Stimulated activated CD8-positive, alpha-beta memory T cell treated with anti-CD3 and anti-CD28 coated beads, Interleukin-2, amount 100 ng/mL, for 48 hours (primary cell): ENCODE measurements around the gene RYR2.
"Not testable (repeated sequence)": the region's sequence is repeated elsewhere in the genome, so short reads cannot be mapped to it uniquely, and the experiment has no call there.

ENCODE experiments used
- DNase-seq, 2 donors: peaks; one replicate each; pipeline ENCODE4 v3.0.0-alpha.2; 2020; ENCODE audit warnings: low read depth in 2 of 2

The RYR2 gene

DNA sequence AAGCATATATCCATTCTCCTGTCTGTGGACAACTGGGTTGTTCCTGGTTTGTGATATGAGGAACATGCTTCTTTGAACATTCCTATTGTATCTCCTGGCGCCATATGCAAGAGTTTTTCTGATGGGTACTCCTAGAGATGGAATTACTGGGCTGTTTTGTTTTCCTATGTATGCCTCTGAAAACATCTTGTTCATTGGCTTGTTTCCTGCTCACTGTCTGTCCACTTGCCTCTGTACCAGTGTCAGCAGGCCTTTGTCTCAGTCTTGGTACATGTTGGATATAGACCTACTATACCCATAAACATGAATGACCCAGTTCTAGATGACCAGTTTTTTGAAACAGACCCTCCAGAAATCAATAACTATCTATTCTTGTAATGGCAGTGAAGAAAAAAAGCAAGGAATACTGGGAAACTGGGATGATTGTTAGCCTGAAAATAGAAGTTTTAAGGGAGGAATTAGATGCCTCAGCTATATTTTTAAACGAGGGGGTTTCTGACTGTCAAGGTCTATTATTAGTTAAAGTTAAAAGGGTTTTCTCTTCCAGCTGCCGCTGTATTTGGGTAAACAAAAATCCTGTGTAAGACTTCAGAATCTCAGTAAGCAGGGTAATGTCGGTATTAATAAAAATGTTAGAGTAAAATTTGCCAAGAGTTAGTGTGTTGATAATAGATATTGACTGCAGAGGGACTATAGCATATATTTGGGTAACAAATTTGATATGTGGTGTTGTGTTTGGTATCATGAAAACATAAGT lies 103.6 kb downstream of the RYR2 start:
- no peak for DNase-seq

DNA sequence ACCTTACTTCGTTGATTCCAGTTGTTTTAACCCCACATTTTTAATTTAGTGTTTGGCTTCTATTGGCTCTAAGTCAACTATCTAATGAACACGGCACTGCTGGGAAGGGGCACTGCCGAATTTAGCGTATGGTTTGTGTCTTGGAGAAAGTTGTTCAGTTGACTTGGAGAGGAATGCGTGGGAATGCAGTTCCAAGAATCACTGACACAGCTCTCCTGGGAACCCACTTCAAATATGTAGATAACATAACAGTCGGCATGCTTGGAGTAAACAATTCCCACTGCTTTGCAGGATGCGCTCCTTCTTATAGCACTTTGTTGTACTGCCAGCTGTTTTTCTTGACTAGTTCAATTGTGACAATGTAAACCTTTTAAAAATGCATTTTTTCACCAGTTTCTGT lies 104.3 kb downstream of the RYR2 start:
- no peak for DNase-seq

DNA sequence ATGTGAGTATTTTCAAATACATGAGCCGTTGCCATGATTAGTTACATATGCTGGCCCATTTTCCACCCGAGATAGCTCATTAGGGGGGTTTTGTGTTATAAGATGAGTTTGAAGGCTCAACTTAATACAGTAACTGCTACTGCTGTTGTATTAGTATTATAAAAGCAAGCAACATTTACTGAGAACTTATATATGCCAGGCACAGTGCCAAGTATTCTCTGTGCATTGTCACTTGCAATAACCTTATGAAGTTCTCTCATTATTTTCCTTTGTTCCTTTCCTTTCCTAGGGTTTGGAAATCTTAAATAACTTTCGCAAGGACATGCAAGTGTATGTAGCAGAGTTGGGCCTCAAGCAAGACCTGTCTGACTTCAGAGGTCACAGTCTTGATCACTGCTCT lies 107.9 kb downstream of the RYR2 start:
- DNase-seq: no peak

DNA sequence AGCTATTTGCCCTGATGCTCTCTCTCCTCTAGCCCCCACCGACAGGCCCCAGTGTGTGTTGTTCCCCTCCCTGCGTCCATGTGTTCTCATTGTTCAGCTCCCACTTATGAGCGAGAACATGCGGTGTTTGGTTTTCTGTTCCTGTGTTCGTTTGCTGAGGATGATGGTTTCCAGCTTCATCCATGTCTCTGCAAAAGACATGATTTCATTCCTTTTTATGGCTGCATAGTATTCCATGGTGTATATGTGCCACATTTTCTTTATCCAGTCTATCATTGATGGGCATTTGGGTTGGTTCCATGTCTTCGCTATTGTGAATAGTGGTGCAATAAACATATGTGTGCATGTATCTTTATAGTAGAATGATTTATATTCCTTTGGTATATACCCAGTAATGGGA lies 110.0 kb downstream of the RYR2 start:
- not testable (repeated sequence) for DNase-seq

- no peak for DNase-seq
Observed at GRCh38 chr1:237152506-237153335, 110.7 kb downstream of the RYR2 start.

DNA sequence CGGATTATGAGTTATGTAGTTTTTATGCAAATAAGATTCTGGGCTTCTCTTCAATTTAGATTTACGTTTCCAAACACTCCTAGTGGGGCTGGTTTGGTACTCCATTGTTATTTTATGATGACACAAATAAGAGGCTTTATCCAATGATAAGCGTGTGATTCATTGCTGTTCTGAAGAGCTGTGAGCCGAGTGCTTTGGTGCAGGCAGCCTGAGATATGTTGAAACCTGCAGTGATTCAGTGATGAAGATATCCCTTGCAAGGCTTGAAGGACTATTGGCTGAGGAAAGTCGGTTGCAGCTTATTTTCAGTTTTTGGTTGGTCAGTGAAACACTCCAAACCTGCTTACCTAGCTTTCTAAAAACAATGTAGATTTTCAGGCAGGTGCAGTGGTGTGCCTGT lies 112.2 kb downstream of the RYR2 start:
- DNase-seq: no peak

DNA sequence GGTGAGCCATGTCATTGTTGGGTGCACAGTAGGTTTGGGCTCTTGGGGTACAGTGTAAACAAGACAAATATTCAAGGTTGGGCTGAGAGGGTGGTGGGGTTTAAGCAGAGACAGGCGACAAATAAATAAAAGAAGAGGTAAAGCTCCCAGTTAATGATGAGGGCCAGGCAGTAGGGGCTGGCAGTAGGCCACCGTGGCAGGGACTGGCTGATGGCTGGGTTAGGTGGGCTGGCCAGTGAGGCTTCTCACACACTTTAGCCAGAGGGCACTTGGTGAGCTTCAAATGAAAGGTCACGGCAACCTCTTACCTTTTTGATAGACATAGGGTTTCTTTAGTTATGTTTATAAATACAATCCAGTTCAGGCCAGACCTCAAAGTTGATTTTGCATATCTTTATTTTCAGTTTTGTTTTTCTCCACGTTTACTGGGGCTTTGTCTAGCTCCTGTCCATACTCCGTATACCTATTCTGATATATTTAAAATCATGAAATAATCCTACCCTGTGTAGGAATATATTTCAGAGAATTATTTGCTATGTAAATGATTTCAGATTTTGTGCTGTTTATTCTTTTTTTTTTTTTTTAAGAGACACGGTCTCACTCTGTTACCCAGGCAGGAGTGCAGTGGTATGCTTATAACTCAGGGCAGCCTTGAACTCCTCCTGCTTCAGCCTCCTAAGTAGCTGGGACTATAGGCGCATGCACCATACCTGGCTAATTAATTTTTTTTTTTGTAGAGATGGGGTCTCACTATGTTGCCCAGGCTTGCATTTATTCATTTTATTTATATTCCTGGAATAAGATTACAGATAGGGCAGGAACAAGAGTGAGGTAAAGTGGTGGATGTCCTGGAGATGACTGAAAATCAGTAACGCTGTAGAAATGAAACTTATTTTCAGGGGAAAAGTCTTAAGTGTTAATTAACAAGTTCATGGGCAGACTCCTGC lies 122.7 kb downstream of the RYR2 start:
- no peak for DNase-seq

- no peak for DNase-seq
Observed at GRCh38 chr1:237166086-237166485, 124.1 kb downstream of the RYR2 start.

GRCh38 chr1:237166593-237167101 lies 124.7 kb downstream of the RYR2 start:
- no peak for DNase-seq

- no peak for DNase-seq
Observed at GRCh38 chr1:237170149-237170548, 128.2 kb downstream of the RYR2 start.

GRCh38 chr1:237171454-237172117 lies 129.6 kb downstream of the RYR2 start:
- DNase-seq: no peak

DNA sequence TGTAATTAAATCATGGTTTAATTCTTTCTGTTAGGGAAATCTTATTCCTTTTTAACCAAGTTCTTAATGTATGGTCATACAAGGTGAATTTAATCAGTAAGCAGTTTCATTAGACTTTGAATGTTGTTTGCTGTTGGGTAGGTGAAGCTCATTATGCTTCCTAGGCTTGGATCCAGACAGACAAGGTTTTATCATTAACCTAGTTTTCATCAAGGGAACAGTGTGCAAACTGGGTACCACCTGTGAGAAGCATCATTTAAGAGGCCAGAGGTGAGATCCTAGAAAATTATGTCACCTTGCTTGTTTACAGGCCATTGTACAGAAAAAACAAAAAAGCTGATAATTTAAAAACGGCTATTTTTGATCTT lies 130.1 kb downstream of the RYR2 start:
- no peak for DNase-seq

- DNase-seq: no peak
Observed at GRCh38 chr1:237179503-237179902, 137.5 kb downstream of the RYR2 start.

- no peak for DNase-seq
Observed at GRCh38 chr1:237180256-237180655, 138.3 kb downstream of the RYR2 start.

DNA sequence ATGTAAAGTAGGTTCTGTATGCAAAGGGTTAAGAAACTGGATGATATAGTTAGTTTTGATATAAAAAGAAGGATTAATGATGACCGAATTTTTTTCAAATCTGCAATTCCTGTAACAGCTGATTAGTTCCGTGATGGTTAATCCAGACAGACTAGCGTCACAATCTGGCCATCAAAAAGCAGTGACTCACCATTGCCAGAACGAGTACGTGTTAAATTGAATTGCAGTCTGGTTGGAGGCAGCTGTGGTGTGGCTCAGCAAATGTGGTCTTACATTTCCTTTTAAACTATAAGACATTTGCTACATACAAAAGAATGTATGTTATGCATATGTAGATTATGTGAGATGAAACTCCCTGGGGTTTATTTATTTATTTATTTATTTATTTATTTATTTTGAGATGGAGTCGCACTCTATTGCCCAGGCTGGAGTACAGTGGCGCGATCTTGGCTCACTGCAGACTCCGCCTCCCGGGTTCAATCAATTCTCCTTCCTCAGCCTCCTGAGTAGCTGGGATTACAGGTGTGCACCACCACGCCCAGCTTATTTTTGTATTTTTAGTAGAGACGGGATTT lies 139.8 kb downstream of the RYR2 start:
- no peak for DNase-seq

DNA sequence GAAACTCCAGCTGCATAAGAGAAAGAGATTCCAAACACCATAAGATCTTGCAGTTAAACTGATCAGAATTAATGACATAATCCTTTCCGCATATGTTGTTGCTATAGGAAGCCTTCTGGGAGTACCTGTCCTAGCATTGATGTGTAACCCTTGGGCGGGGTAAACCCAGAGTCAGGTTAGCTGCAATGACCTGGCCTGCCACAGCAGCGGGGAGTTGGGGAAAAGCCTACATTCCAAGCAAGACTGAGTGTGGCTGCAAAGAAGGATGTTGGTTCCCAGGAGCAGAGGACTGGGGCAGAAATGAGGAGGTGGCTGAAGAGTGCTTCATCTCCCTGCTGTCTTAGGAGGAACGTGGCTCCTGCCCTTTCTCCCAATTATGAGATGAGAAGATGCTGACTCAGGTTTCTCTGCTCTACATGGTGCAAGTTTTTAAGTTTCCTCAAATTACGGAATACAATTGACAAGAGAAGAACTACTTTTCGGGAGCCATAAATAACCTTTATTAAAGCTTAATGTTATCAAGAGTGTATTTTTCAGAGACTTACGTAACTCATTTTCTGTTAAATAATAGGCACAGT lies 142.1 kb downstream of the RYR2 start:
- DNase-seq: no peak

- DNase-seq: no peak
Observed at GRCh38 chr1:237186675-237187074, 144.7 kb downstream of the RYR2 start.

DNA sequence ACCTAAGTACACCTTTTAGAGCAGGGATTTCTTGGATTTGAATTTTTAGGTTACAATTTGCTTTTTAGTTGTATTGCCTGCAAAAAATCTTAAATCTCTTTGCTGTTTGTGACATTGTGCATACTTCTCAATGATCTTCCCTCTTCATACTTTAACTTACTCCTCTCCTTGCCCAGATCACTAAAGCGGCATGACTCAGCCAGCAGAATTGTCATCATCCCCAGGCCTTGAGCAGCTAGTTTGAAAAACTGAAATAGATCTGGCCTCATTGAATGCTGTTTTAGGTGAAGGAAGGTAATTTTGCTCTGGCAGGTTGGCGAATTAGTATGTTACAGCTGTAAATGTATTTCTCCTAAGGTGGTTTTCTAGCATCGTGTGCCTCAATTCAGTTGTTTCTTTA lies 145.9 kb downstream of the RYR2 start:
- no peak for DNase-seq

DNA sequence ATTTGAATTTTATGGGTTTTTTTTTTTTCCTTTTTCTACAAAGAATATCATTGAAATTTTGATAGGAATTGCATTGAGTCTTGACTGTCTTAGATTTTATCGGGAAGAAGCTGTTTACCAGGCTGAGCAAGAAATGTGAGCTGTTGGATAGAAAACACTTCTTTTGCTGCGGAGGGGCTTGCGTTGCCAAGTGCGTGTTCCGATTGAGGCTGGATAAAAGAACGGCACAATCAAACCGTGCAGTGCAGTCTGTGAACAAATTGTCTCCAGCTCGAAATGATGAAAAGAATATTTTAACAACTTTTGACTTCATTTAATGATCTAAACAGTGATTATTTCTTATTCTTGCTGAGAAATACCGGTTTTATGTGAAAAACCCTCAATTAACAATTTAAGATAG lies 149.4 kb downstream of the RYR2 start:
- no peak for DNase-seq
